HG03457 (cell line): ENCODE results near the gene TMCO1.
"Not testable (repeated sequence)": the region's sequence is repeated elsewhere in the genome, so short reads cannot be mapped to it uniquely, and the experiment has no call there.

Experiments used
- ATAC-seq: cut with Tn5 transposase; IDR thresholded peaks from one replicate; pipeline ENCODE4 v1.9.1; 2021; ENCODE audit warnings: moderate number of reproducible peaks; ENCODE audit not compliant: unreplicated experiment

Gene TMCO1

GRCh38 chr1:165768513-165769394 lies at the start of gene TMCO1:
TMCO1 (minus strand) TSS chr1:165768868; CDS start chr1:165768751, 117 bp downstream.
- ATAC-seq, result peak; percentile 99

DNA sequence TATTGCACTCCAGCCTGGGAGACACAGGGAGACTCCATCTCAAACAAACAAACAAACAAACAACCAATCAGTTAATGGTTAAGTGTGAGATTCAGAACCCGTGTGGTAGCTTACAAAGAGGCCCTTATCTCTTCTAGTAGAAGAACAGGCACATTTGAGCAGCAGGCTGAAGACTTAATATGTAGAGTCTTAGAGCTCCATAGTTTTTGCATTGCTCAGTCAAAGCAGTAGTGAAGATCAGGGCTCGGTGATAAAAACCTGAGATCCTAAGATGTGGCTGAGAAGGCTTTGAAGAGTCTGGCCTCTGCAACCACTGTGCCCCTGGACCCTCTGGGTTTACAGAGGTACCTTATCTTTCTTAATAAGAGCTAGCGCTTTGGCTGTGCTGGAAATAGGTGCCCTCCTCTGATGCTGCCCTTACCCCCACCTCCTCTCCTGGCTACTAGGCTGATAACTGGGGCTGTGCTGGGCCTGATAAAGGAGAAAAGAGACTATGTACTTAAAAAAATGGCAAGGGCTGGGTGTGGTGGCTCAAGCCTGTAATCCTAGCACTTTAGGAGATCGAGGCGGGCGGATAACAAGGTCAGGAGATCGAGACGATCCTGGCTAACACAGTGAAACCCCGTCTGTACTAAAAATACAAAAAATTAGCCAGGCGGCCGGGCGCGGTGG lies 48.3 kb upstream of the TMCO1 start:
- ATAC-seq, result no peak

DNA sequence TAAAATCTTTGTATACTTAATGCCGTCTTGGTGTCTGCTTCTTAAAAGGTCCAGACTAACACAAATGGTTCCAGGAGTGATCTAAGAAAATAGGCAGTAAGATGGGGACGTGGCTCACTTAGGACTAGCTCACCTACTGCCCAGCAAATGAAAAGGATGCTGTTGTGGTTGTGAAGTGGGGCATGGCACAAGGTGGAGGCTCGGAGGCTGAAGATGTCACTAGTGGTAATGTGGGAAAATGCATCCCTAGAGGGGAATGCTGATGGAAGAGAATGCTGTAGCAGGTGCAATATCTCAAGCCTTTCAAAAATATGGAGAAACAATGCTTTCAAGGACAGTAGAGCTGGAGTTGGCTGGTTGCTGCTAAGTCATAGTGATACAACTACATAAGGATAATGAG lies 47.5 kb upstream of the TMCO1 start:
- no peak for ATAC-seq

GRCh38 chr1:165815725-165816124 lies 47.1 kb upstream of the TMCO1 start:
- no peak for ATAC-seq

DNA sequence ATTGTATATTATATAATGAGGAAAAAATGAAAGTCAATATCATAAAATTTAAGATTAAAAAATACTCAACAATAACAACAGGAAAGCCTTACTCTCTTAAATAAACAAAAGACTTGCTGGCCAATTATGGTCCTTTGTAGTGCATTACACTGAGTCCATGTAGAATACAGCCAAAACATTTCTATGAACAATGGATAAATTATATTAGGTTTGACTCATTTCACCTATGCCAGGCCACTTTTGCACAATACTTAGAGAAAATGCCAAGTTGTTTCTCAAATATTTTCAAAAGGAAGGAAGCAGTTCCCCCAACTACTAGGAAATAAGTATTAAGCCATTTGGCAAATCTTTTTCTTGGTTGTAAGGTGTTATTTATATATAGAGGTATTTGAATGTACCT lies 38.9 kb upstream of the TMCO1 start:
- ATAC-seq, result no peak

DNA sequence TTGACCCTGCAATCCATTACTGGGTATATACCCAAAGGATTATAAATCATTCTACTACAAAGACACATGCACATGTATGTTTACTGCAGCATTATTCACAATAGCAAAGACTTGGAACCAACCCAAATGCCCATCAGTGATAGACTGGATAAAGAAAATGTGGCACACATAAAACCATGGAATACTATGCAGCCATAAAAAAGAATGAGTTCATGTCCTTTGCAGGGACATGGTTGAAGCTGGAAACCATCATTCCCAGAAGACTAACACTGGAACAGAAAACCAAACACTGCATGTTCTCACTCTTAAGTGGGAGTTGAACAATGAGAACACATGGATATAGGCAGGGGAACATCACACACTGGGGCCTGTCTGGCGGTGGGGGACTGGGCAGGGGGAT lies 35.8 kb upstream of the TMCO1 start:
- ATAC-seq, result not testable (repeated sequence)

DNA sequence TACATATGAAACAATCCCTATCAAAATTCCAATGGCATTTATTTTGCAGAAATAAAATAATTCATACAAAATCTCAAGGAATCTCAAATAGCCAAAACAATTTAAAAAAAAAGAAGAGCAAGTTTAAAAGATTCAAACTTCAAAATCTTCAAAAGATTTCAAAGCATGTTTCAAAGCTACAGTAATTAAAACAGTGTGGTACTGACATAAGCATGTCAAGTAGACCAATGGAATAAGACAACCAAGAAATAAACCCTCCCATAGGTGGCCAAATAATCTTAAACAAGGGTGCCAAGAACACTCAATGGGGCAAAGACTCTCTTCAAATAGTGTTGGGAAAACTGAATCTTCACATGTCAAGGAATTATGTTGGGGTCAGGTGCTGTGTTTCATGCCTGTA lies 30.7 kb upstream of the TMCO1 start:
- ATAC-seq, result no peak

DNA sequence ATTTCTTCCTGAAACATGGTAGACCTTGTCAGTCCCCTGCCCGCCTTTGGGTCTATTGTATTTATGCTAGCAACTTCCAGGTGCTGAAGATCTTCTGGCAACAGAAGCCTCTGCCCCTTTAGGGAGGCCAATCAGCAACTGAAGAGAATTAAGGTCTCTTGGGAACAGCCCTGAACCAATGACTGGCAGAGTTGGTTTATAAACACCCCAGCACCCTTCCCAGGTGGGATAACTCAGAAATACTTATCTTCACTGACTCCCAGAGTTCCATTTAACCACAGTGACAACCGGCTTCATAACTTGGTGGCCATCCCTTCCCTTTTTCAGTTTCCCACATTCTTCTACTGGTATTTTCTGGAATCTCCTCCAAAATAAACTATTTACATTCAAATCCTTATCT lies 27.2 kb upstream of the TMCO1 start:
- no peak for ATAC-seq

DNA sequence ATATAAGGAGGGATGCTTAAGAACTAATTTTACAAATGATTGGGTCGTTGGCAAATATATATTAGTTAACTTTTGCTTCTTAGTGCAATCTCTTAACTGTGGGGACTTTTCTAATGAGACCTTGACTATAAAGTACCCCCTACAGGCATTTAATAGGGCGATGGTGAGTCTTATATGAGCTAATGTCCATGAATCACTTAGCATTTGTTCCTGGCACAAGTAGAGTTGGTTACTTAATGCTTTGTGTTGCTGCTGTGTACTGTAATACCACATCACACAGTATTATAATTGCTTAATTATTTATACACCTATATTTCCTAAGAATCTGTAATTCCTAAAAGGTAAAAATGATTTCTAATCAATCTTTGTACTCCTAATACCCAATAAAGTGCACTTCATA lies 25.3 kb upstream of the TMCO1 start:
- no peak for ATAC-seq

- no peak for ATAC-seq
Observed at GRCh38 chr1:165787741-165788140, 19.1 kb upstream of the TMCO1 start.

GRCh38 chr1:165783519-165783918 lies 14.9 kb upstream of the TMCO1 start:
- not testable (repeated sequence) for ATAC-seq

- not testable (repeated sequence) for ATAC-seq
Observed at GRCh38 chr1:165778197-165778596, 9.5 kb upstream of the TMCO1 start.

DNA sequence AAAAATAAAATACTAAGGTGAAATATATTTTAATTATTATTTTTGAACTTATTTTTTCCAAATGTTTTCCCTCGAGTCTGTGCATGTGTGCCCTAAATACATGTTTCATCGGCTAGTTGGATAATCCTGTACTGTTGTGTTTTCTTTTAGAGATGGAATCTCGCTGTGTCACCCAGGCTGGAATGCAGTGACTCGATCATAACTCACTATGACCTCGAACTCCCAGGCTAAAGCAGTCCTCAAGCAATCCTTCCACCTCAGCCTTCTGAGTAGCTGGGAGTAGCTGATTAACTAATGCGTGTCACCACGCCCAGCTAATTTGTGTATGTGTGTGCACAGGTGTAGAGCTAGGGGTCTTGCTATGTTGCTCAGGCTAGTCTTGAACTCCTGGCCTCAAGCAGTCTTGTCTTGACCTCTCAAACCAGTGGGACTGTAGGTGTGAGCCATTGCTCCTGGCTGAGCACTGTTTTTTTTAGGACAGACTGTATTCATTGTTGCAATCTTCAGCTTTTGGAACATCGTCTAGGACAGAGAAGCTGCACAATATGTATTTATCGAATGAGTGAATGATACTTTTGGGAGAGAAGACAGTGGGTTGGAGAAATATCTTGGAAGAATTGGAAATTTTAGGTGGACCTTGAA lies 4.8 kb upstream of the TMCO1 start:
- ATAC-seq, result no peak

DNA sequence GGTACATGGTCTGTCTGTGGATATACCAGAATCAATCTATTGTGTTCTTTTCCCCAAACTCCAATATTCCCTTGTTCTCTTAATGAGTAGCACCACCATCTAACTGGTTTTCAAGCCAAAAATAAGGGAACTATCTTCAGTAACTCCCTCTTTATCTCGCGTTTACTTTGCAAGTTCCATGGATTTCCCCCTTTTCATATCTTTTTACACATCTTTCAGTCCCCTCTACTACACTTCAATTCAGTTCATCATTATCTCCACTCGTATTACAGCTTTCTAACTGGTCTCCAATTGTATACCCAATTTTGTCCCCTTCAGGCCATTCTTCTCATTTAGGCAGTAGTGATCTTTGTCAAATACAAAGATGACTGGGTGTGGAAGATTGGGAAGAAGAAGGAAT lies 4.1 kb upstream of the TMCO1 start:
- ATAC-seq, result no peak

GRCh38 chr1:165764277-165764676 lies 4.4 kb downstream of the TMCO1 start:
- ATAC-seq, result no peak

DNA sequence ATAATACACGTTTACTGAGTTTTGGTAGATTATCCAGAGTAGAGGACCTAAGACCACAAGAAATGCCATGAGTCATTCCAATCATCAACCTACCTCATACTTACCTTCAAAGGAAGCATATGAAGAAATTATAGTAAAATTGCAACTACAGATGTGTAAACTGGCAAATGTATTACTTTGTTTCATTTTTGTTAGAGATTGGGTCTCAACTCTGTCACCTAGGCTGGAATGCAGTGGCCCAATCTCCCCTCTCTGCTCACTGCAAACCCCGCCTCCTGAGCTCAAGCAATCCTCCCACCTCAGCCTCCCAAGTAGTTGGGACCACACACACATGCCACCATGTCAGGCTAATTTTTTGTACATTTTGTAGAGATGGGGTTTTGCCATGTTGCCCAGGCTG lies 5.2 kb downstream of the TMCO1 start:
- no peak for ATAC-seq

- ATAC-seq, result no peak
Observed at GRCh38 chr1:165762725-165763124, 5.9 kb downstream of the TMCO1 start.

DNA sequence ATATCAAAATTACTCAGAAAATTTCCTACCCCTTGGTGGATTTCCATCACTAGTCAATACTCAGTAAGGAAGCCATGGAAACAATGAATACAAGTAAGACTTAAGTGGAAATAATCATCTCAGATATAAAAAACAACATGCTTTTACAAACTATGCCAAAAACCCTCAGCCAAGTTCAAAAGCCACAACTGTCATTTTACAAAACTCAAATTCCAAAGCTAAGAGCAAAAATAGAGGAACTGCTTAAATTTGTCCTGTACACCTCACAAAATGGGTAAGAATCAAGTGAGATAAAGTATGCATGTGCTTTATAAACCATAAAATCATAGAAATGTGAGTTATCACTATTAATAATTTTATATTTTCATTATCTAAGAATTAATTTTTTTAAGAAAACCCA lies 9.6 kb downstream of the TMCO1 start:
- no peak for ATAC-seq

DNA sequence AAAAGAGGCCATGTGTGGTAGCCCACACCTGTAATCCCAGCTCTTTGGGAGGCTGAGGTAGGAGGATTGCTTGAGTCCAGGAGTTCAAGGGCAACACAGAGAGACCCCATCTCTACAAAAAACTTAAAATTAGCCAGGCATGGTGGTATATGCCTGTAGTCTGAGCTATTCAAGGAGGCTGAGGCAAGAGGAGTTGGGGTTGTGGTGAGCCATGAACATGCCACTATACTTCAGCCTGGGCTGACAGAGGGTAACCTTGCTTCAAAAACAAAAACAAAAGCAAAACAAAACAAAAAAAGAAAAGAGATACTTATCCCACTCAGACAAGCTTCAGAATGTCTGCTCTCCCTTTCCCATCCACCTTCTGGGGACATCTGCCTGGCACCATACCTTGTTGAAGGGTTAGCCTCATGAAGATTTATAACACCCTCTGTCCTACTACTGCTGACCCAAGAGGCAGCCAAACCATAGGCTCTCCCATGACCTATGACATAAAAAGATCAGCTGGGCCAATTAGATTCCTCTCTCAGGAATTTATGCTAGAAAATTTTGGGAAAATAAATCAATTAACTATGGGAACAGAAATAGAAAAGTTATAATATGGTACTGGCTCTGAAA lies 13.2 kb downstream of the TMCO1 start:
- ATAC-seq, result no peak

DNA sequence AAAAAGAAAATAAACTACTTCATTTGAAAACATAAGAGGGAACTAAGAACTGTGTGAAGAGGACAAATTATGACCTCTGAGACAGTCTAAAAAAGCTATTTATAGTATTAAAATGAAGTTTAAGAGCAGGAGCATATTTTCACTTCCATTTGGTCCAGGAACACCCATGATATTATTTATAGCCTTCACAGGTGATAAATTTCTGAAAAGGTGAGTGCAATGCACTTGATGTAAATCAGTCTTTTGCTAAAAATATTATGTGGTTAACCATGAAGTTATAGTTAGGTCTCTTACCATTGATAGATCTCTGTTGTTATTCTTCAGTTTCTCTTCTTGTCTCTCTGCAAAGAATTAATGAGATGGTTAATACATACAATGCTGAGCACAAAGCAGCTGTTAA lies 14.7 kb downstream of the TMCO1 start:
- ATAC-seq, result peak; percentile 88

- ATAC-seq, result no peak
Observed at GRCh38 chr1:165748550-165748949, 20.1 kb downstream of the TMCO1 start.
